OCI-LY1 (cell line): ENCODE measurements around the gene B4GALNT1.

Source experiments
- H2AFZ ChIP-seq: fragments of 200-600 bp; sonication (generic), shearing (Covaris generic); 2 replicates; pipeline ENCODE4 v1.6.0; 2014; ENCODE audit warnings: antibody characterized with exemption, mild to moderate bottlenecking, low read length
- H3F3A ChIP-seq: fragments of 200-600 bp; sonication (generic), shearing (Covaris generic); 2 replicates; pipeline ENCODE4 v1.6.0; 2014; ENCODE audit warnings: mild to moderate bottlenecking, antibody characterized with exemption, low read length, moderate library complexity; ENCODE audit not compliant: insufficient read depth
- H3K27ac ChIP-seq: fragments of 200-600 bp; sonication (generic); 2 replicates; pipeline ENCODE4 v1.5.1; 2014; ENCODE audit warnings: low read length, mixed run types, mild to moderate bottlenecking, low read depth; ENCODE audit not compliant: poor library complexity, severe bottlenecking
- H3K27me3 ChIP-seq: fragments of 200-600 bp; sonication (generic); 2 replicates; pipeline ENCODE4 v1.6.0; 2014; ENCODE audit warnings: antibody characterized with exemption, mild to moderate bottlenecking, low read length, moderate library complexity; ENCODE audit not compliant: insufficient read depth
- H3K36me3 ChIP-seq: fragments of 200-600 bp; sonication (generic); 2 replicates; pipeline ENCODE4 v1.6.1; 2014; ENCODE audit warnings: mild to moderate bottlenecking, antibody characterized with exemption, low read length, moderate library complexity, mixed read lengths; ENCODE audit not compliant: insufficient read depth
- H3K4me1 ChIP-seq: fragments of 200-600 bp; sonication (generic); 2 replicates; pipeline ENCODE4 v1.5.1; 2014; ENCODE audit warnings: mild to moderate bottlenecking, low read length, moderate library complexity; ENCODE audit not compliant: insufficient read depth, severe bottlenecking
- H3K4me2 ChIP-seq: fragments of 200-600 bp; sonication (generic), shearing (Covaris generic); 2 replicates; pipeline ENCODE4 v1.6.1; 2014; ENCODE audit warnings: low read length
- H3K4me3 ChIP-seq: fragments of 200-600 bp; sonication (generic); 2 replicates; pipeline ENCODE4 v1.5.1; 2014; ENCODE audit warnings: low read length, low read depth, mild to moderate bottlenecking, mixed read lengths; ENCODE audit not compliant: poor library complexity, severe bottlenecking
- H3K79me2 ChIP-seq: fragments of 200-600 bp; shearing (Covaris generic); 2 replicates; pipeline ENCODE4 v1.6.1; 2016; ENCODE audit warnings: mixed run types, low read length, mixed read lengths; ENCODE audit not compliant: insufficient read depth
- H3K9ac ChIP-seq: fragments of 200-600 bp; sonication (generic), shearing (Covaris generic); 2 replicates; pipeline ENCODE4 v1.6.1; 2014; ENCODE audit warnings: mild to moderate bottlenecking, low read length, mixed read lengths
- H3K9me2 ChIP-seq: fragments of 200-600 bp; sonication (generic), shearing (Covaris generic); 2 replicates; pipeline ENCODE4 v1.6.1; 2014; ENCODE audit warnings: low read depth, mild to moderate bottlenecking, low read length, mixed read lengths
- H3K9me3 ChIP-seq: fragments of 200-600 bp; shearing (Covaris generic); 2 replicates; pipeline ENCODE4 v1.6.1; 2014; ENCODE audit warnings: low read length, mixed read lengths
- H4K20me1 ChIP-seq: fragments of 200-600 bp; sonication (generic), shearing (Covaris generic); 2 replicates; pipeline ENCODE4 v1.6.0; 2016; ENCODE audit warnings: mild to moderate bottlenecking, low read length; ENCODE audit not compliant: insufficient read depth
- CTCF ChIP-seq: fragments of 200-600 bp; sonication (generic), shearing (Covaris generic); IDR thresholded peaks from 2 replicates; pipeline ENCODE4 v1.5.1; 2017; ENCODE audit warnings: mild to moderate bottlenecking, antibody characterized with exemption, low read length, moderate library complexity, mixed read lengths
- EZH2 ChIP-seq: fragments of 200-600 bp; sonication (generic), shearing (Covaris generic); IDR thresholded peaks from 2 replicates; pipeline ENCODE4 v1.8.0; 2017; ENCODE audit warnings: borderline replicate concordance, mixed run types, mild to moderate bottlenecking, antibody characterized with exemption, low read length, moderate library complexity, mixed read lengths

The B4GALNT1 gene

GRCh38 chr12:57605811-57606311, 27.1 kb downstream of the B4GALNT1 start:
- Histone ChIP-seq H3K36me3 (peaks cover 14% of the 10 kb centered on the region; the same call in 1 of the 2 replicates), H3K27ac (no peak overlapping the region), H3K9me3 (no peaks in the 10 kb centered on the region), H4K20me1 (no peaks in the 10 kb centered on the region), H3K9ac (no peak overlapping the region; the same call in 1 of the 2 replicates), H3K79me2 (no peaks in the 10 kb centered on the region), H2AFZ (no peak overlapping the region), H3K4me3 (peak overlapping the region; percentile 70), H3K4me2 (peak overlapping the region; percentile 94), H3K9me2 (no peaks in the 10 kb centered on the region), H3K4me1 (peaks cover 16% of the 10 kb centered on the region), H3K27me3 (no peaks in the 10 kb centered on the region), H3F3A (no peaks in the 10 kb centered on the region)
- no peak for TF ChIP-seq CTCF

- H3K9ac ChIP-seq: peak overlapping the region; percentile 72
- H3K27ac ChIP-seq: no peak overlapping the region
- H2AFZ ChIP-seq: no peak overlapping the region
- H3K79me2 ChIP-seq: no peaks in the 10 kb centered on the region
- H3F3A ChIP-seq: no peaks in the 10 kb centered on the region
- H3K4me2 ChIP-seq: peak overlapping the region; percentile 94
- TF ChIP-seq EZH2 (no peak), CTCF (no peak)
- no peaks in the 10 kb centered on the region for H3K9me3 ChIP-seq
- H3K27me3 ChIP-seq: no peaks in the 10 kb centered on the region
- peaks cover 16% of the 10 kb centered on the region for H3K4me1 ChIP-seq
- H4K20me1 ChIP-seq: no peaks in the 10 kb centered on the region
- H3K9me2 ChIP-seq: no peaks in the 10 kb centered on the region
- peaks cover 14% of the 10 kb centered on the region; the same call in 1 of the 2 replicates for H3K36me3 ChIP-seq
- peak overlapping the region; percentile 70 for H3K4me3 ChIP-seq
These were observed 27.8 kb downstream of the B4GALNT1 start for GRCh38 chr12:57604992-57605810.

- Histone ChIP-seq H4K20me1 (no peaks in the 10 kb centered on the region), H3K9ac (peak within 1 kb of the TSS; percentile 72), H3K9me2 (no peaks in the 10 kb centered on the region), H3K27me3 (no peaks in the 10 kb centered on the region), H2AFZ (0 out of 2 replicates have a peak within 1 kb of the TSS, but pooled peaks have one; percentile 19), H3K27ac (no peak within 1 kb of the TSS), H3F3A (no peaks in the 10 kb centered on the region), H3K4me1 (peaks cover 16% of the 10 kb centered on the region), H3K79me2 (no peaks in the 10 kb centered on the region), H3K4me3 (peak within 1 kb of the TSS; percentile 70), H3K9me3 (no peaks in the 10 kb centered on the region), H3K36me3 (peaks cover 19% of the 10 kb centered on the region; the same call in 1 of the 2 replicates), H3K4me2 (peak within 1 kb of the TSS; percentile 94)
- no peak for TF ChIP-seq EZH2
- no peak for TF ChIP-seq CTCF
These were observed 28.5 kb downstream of the B4GALNT1 start, which contains the start of gene DTX3 for GRCh38 chr12:57604454-57604991. Gene DTX3 (plus strand): TSS chr12:57604824. CDS start chr12:57606518, 1,694 bp downstream.
